GM21576 (cell line): ENCODE data around the gene CCL4.
A peak's percentile ranks its signal among the peaks of the same experiment; 100 is the strongest.
"Not testable (repeated sequence)": the region's sequence is repeated elsewhere in the genome, so short reads cannot be mapped to it uniquely, and the experiment has no call there.

Experiments used
- ATAC-seq: cut with Tn5 transposase; IDR thresholded peaks from one replicate; pipeline ENCODE4 v1.9.1; 2021; ENCODE audit warnings: mild to moderate bottlenecking, moderate library complexity; ENCODE audit not compliant: unreplicated experiment

The CCL4 gene

GRCh38 chr17:36103401-36103975 lies at the start of gene CCL4:
Gene CCL4 (plus strand): TSS chr17:36103827. CDS start chr17:36103906, 79 bp downstream.
- ATAC-seq = peak; percentile 77

DNA sequence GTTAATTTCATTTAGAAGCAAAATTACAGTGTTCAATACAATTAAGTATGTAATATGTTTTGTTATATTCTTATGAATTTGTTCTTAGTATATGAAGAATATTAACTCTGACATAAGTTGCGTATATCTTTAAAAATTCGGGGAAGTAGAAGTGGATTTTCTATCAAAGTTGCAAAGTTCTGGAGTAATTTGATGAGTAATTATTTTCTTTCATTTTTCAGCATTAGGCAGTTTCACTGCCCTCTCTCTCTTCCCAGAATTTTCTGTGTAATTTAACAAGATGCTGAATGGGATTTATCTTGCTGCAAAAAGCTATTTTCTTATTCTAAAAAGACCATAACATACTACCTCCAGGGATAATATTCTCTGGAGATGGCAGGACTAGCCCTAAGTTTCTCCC lies 48.5 kb upstream of the CCL4 start:
- no peak for ATAC-seq

DNA sequence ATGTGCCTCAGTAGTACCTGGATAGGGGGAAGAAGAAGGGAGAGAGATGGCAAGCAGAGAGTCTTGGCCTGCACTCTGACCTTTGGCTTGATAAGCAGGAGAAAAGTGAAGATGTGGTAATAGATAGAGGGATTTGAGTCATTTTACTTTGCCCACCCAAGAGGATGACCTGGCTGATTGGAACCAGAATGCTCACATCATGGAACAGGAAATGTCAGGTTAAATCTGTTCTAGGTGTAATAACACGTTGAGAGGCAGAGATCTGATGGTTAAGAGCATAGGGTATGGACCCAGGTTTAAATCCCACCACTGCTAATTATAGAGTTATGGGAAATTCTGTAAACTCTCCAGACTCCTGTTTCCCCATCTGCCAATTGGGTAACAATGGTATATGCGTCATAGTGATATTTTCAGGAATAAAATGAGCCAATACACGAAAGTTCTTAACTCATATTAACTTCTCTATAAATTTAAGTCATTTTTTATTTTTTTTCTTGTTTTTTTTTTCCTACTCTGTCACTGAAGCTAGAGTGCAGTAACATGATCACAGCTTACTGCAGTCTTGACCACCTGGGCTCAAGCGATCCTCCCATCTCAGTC lies 47.6 kb upstream of the CCL4 start:
- no peak for ATAC-seq

- ATAC-seq = no peak
These were observed 45.7 kb upstream of the CCL4 start for GRCh38 chr17:36057911-36058310.

- ATAC-seq = no peak
These were observed 44.2 kb upstream of the CCL4 start for GRCh38 chr17:36059406-36059805.

DNA sequence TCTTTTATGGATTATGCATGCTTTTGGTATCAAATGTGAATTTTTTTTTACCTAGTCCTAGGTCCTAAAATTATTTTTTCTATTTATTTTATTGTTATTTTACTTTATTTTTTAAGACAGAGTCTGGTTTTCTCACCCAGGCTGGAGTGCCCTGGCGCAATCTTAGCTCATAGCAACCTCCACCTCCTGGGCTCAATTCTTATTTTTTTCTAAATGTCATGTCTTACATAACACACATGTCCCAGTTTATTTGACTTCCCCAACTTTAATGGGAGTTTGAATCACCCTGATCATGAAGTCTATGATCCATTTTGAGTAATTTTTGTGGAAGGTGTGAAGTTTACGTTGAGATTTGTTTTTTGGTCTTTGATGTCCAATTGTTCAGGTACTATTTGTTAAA lies 42.8 kb upstream of the CCL4 start:
- no peak for ATAC-seq

DNA sequence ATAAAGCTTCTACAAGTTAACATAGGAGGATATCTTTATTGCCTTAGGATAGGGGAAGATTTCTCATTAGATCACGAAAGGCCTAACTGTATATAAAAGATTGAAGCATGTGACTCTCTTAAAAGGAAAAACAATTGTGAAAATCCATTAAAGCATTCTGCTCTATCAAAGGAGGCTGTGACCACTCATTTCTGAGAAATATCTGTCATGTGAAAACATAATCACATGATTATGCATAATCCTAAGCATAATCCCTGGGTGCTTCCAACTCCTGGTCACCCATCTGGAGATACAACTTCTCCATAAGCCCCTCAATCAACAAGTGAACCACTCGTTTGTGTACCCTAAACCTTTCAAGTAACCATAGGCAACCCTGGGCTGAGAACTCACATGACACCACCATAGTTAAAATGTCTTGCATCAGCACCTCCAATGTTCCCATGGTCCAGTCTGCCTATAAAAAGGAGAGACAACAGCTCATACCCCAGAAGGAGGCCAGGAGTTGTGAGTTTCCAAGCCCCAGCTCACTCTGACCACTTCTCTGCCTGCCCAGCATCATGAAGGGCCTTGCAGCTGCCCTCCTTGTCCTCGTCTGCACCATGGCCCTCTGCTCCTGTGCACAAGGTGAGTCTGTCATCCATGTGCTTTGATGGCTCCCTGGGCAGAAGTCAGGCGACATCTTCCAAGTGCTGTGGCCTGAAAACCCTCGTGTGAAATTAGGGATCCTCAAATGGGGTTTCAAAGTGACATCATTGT lies 39.7 kb upstream of the CCL4 start, which contains the start of gene CCL18:
TSS of gene CCL18 (plus strand) at position 487 of the 756 bp plus-strand sequence. CDS start at position 558, 71 bp downstream.
- no peak for ATAC-seq

DNA sequence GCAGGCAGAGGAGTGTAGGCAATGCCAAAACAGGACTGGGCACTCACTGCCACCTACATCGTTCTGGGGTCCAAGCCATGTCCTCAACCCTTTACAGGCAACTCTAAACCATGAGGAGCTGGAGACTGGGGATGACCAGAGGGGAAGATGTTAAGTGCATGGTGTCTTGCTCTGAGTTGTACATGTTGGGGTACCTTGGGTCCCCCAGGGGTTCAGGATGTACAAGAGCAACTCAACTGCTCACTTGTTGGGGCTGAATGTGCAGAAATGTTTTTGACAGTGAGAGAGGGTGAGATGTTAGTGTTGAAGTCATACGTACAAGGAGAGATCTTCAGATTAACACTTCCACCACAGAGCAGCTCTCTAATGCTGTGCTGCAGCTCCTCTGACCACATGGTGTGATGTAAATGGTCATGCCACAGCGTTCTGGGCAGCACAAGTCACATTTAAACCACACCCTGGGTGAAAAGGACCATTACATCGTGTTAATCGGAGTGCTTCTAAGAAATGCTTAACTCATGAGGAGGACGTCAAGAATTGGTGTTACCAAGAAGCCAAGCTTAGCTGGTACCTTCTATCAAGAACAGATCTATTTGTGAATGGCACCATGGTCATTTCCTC lies 37.2 kb upstream of the CCL4 start:
- ATAC-seq = no peak

DNA sequence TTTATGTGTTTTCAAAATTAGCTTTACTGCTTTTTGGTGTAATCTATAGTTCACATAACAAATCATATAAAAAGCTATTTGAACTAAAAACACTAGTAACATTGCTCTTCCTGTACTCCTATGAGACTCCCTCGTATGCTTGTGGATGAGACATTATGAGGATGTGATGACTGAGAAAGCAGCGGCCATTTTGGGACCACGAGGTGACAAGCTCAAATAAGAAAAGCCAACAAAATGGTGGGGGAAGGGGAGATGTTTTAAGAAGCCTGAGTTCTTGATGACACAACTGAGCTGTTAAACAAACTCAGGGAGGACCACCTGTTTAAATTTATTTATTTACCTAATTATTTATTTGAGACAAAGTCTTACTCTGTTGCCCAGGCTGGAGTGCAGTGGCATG lies 35.1 kb upstream of the CCL4 start:
- no peak for ATAC-seq

DNA sequence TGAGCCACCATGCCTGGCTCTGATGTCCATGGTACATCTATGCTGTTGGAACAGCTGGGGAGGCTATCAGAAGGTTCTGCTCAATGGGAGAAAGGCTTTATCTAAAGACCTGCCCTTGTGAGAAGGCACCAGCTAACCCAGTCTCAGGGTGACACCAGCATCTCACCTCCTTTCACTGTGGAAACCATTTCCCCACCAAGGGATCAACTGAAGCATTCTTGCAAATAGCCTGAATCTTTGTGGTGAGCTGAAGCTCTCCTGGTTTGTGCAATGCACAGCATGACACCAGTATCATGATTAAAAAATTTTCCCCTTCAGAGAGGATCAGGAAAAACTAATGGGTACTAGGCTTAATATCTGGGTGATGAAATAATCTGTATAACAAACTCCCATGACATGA lies 34.5 kb upstream of the CCL4 start:
- ATAC-seq = no peak

DNA sequence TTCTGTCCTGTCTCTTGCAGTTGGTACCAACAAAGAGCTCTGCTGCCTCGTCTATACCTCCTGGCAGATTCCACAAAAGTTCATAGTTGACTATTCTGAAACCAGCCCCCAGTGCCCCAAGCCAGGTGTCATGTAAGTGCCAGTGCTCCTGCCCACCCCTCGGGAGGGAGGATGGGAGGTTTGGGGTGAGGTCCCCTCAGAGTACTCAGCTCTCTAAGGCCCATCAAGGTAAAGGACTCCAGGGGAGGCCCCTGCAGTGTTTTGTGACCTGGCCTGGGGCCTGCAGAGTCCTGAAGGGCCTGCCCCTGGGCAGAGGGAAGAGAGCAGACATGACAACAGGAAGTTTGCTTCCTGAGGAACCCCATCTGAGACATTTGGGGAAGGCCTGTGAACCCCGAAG lies 33.2 kb upstream of the CCL4 start:
- no peak for ATAC-seq

DNA sequence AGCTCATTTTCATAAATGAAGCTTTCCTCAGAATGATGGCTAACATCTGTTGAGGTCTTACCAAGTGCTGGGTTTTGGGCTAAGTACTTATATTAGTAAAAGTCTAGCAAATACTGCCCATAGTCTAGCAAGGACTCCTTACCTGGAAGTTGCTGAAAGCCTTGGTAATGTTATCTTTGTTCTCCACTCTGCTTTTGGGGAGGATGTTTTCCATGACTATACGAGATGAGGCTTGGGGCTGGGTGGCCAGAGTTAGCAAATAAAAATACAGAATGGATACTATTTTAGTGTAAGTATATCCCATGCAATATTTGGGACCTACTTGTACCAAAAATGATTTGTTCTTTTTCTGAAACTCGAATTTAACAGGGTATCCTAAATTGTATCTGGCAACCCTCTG lies 31.9 kb upstream of the CCL4 start:
- no peak for ATAC-seq

DNA sequence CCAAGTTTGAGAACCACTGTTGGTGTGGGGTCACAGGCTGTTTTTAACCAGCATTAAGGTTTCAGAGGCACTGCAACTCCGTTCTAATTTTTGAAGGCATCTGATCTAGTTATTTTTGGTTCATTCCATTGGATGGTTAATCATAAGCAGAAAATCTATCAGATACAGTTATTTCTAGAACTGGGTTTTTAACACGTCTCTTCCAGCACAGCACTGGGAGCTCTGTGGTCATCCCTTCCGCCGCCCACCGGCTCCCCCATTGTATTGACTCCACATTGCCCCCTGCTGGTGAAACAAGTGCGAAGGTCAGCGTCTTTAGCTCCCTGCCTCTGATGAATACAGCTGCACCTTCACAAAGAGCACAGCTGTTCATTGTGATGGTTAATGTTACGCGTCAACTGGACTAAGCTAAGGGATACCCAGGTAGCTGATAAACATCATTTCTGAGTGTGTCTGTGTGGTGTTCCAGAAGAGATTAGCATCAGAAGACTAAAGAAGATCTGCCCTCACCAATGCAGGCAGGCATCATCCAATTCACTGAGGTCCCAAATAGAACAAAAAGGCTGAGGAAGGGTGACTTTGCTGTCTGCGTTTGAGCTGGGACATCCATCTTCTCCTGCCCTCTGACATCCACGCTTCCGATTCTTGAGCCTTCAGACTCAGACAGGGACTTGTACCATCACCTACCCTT lies 31.1 kb upstream of the CCL4 start:
- no peak for ATAC-seq

- no peak for ATAC-seq
These were observed 29.3 kb upstream of the CCL4 start for GRCh38 chr17:36074365-36074764.

GRCh38 chr17:36081681-36082471 lies 21.8 kb upstream of the CCL4 start:
- peak; percentile 32 for ATAC-seq

DNA sequence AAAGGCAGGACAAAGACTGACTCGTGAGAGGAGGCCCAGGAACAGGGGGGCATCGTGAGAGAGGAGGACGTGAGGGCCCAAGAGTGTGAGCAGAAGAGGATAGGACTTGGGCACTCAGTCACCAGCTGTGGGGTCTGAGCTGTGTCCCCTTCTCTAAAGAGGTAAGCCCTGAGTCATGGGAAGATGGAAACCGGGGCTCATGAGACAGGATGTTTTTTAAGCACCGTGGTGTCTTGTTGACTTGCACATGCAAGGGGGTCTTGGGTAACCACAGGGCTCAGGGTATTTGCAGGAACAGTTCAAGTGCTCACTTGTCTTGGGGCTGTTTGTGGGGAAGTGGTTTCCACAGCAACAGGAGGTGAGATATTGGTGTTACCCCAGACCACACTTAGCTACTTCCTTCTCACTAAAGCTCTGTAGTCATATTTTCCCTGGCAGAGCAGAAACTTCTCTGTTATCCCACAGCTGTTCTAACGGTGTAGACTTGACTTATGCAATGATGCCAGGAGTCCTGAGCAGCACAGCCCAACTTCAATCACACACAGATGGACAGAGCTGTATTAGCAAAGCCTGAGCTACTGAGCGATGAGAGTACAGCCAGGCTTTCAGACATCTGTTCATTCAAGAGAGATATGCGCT lies 21.0 kb upstream of the CCL4 start:
- ATAC-seq = peak; percentile 43

GRCh38 chr17:36083691-36084090 lies 19.9 kb upstream of the CCL4 start:
- ATAC-seq = not testable (repeated sequence)

- no peak for ATAC-seq
These were observed 17.9 kb upstream of the CCL4 start for GRCh38 chr17:36085765-36086164.

DNA sequence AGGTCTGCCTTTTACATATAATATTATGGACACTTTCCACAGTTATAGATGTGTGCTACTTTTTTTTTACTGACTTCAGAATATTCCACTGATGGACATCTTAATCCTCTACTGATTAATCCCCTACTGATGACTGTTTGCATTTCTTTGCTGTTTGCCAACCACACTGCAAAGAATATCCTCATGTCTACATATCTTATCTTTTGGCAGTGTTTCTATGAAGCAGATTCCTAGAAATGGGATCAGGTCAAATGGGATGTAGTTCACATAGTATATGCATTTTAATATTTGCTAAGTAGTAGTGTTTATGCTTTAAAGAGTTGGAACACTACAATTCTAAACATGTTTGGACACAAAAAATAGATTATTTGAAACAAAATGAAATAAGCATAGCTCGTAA lies 16.8 kb upstream of the CCL4 start:
- no peak for ATAC-seq

DNA sequence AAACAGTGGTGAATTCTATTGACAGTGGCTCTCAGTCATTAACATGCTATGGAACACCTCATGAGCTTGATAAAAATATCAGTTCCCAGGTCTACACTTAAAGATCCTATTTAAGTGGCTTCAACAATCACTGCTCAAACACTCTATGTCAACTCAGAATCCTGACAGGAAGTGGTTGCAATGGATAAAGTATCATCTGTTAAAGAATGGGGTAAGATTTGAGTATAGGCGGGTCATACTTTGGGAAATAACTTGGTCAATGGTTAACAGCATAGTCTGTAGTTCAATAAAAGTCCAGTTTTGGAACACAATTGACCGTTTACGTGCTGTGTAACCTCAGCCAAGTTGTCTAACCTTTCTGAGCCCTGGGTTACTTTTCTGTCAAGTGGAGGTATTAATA lies 16.2 kb upstream of the CCL4 start:
- ATAC-seq = not testable (repeated sequence)
